ENCODE data around the gene RBM20. TPM values are rescaled to one million over a fixed set of nuclear protein-coding genes. Genes with fewer than 3 reads are reported as not detected.

RBM20 gene
- total RNA-seq, 1 experiment from 2014 or later, result 0.11 TPM

- no peak for DNase-seq
- CTCF ChIA-PET, result no interaction called here
- BruUV-seq (replicated peaks), result no TSS peak
Observed at GRCh38 chr10:110723224-110723891, 79.2 kb downstream of the RBM20 start.

GRCh38 chr10:110724116-110724921, 80.2 kb downstream of the RBM20 start:
- no peaks in the 10 kb centered on the region for H3K27me3 ChIP-seq (ENCODE audit: insufficient read depth, low read depth)
- no peak overlapping the region for H3K4me3 ChIP-seq
- no peak overlapping the region for H2AFZ ChIP-seq
- CTCF ChIA-PET, result no interaction called here
- BruUV-seq (replicated peaks), result no TSS peak
- no peak overlapping the region for H3K4me2 ChIP-seq
- TF ChIP-seq CTCF (conservative IDR thresholded peaks at IDR 0.05), result no peak
- TF ChIP-seq EZH2 (IDR thresholded peaks at IDR 0.05; ENCODE audit: low read depth), result no peak
- POLR2A ChIA-PET (ENCODE audit: unreplicated experiment), result no interaction called here
- no peaks in the 10 kb centered on the region for H3K36me3 ChIP-seq (ENCODE audit: low read depth)
- H4K20me1 ChIP-seq (ENCODE audit: insufficient read depth), result no peaks in the 10 kb centered on the region
- no peaks in the 10 kb centered on the region for H3K9me3 ChIP-seq (ENCODE audit: insufficient read depth, low read depth)
- DNase-seq, result no peak
- peaks cover 5% of the 10 kb centered on the region; the same call in 1 of the 2 replicates for H3K4me1 ChIP-seq (replicated peaks; ENCODE audit: insufficient read depth)
- intact Hi-C loops (cut with micrococcal nuclease; ENCODE audit: unreplicated experiment), result no loop called here
- no peak overlapping the region for H3K27ac ChIP-seq
- H3F3A ChIP-seq (ENCODE audit: insufficient read depth, low read depth), result no peaks in the 10 kb centered on the region
- no peaks in the 10 kb centered on the region for H3K9me2 ChIP-seq (ENCODE audit: insufficient read depth)
- H3K79me2 ChIP-seq (ENCODE audit: low read depth), result no peaks in the 10 kb centered on the region

More at GRCh38 chr10:110723224-110723891, 79.2 kb downstream of the RBM20 start:
- TF ChIP-seq EZH2 (IDR thresholded peaks at IDR 0.05; ENCODE audit: low read depth) (no peak), CTCF (conservative IDR thresholded peaks at IDR 0.05) (no peak)
- Histone ChIP-seq H3K27ac (no peak overlapping the region), H3K36me3 (ENCODE audit: low read depth) (no peaks in the 10 kb centered on the region), H3K4me2 (no peak overlapping the region), H3K9me2 (ENCODE audit: insufficient read depth) (no peaks in the 10 kb centered on the region), H3K79me2 (ENCODE audit: low read depth) (no peaks in the 10 kb centered on the region), H3K4me3 (no peak overlapping the region), H2AFZ (no peak overlapping the region), H3K27me3 (ENCODE audit: insufficient read depth, low read depth) (no peaks in the 10 kb centered on the region), H3K4me1 (replicated peaks; ENCODE audit: insufficient read depth) (no peaks in the 10 kb centered on the region), H4K20me1 (ENCODE audit: insufficient read depth) (no peaks in the 10 kb centered on the region), H3K9me3 (ENCODE audit: insufficient read depth, low read depth) (no peaks in the 10 kb centered on the region), H3F3A (ENCODE audit: insufficient read depth, low read depth) (no peaks in the 10 kb centered on the region)
- intact Hi-C loops (cut with micrococcal nuclease; ENCODE audit: unreplicated experiment), result no loop called here
- POLR2A ChIA-PET (ENCODE audit: unreplicated experiment), result no interaction called here

GRCh38 chr10:110724937-110725336, 80.8 kb downstream of the RBM20 start:
- Histone ChIP-seq H3K36me3 (ENCODE audit: low read depth) (no peaks in the 10 kb centered on the region), H3K27ac (no peak overlapping the region), H4K20me1 (ENCODE audit: insufficient read depth) (no peaks in the 10 kb centered on the region), H3K4me1 (replicated peaks; ENCODE audit: insufficient read depth) (peaks cover 8% of the 10 kb centered on the region; the same call in 1 of the 2 replicates), H2AFZ (no peak overlapping the region), H3K79me2 (ENCODE audit: low read depth) (no peaks in the 10 kb centered on the region), H3F3A (ENCODE audit: insufficient read depth, low read depth) (no peaks in the 10 kb centered on the region), H3K27me3 (ENCODE audit: insufficient read depth, low read depth) (no peaks in the 10 kb centered on the region), H3K4me2 (no peak overlapping the region), H3K9me3 (ENCODE audit: insufficient read depth, low read depth) (no peaks in the 10 kb centered on the region), H3K9me2 (ENCODE audit: insufficient read depth) (no peaks in the 10 kb centered on the region), H3K4me3 (no peak overlapping the region)
- intact Hi-C loops (cut with micrococcal nuclease; ENCODE audit: unreplicated experiment), result no loop called here
- ChIA-PET POLR2A (ENCODE audit: unreplicated experiment) (no interaction called here), CTCF (no interaction called here)
- TF ChIP-seq CTCF (conservative IDR thresholded peaks at IDR 0.05), result no peak
- TF ChIP-seq EZH2 (IDR thresholded peaks at IDR 0.05; ENCODE audit: low read depth), result no peak
- DNase-seq, result no peak
- BruUV-seq (replicated peaks), result no TSS peak

Measured in PC-9 (cell line).